ENCODE data around the gene PLCD4. TPM values are rescaled to one million over a fixed set of nuclear protein-coding genes. Genes with fewer than 3 reads are reported as not detected.

PLCD4 gene
- total RNA-seq, 1 experiment from 2014 or later = 5.6 TPM

- Histone ChIP-seq H3K36me3 (ENCODE audit: low read depth, low read length) (peaks cover 29% of the 10 kb centered on the region), H3K27me3 (ENCODE audit: low read length) (no peaks in the 10 kb centered on the region), H3K4me1 (ENCODE audit: insufficient read depth, low read length) (peaks cover 21% of the 10 kb centered on the region), H3K9me3 (ENCODE audit: low read length) (no peaks in the 10 kb centered on the region), H3K9me2 (replicated peaks; ENCODE audit: low read length) (no peaks in the 10 kb centered on the region), H3K4me3 (ENCODE audit: low read length) (no peak overlapping the region), H3K4me2 (ENCODE audit: low read length) (peak overlapping the region; percentile 63), H3K9ac (ENCODE audit: low read length) (peak overlapping the region; percentile 41; the same call in 1 of the 2 replicates), H4K20me1 (ENCODE audit: low read length) (no peaks in the 10 kb centered on the region), H2AFZ (ENCODE audit: low read length) (no peak overlapping the region), H3K27ac (ENCODE audit: low read length) (peak overlapping the region; percentile 88), H3F3A (ENCODE audit: low read length, unreplicated experiment) (no peaks in the 10 kb centered on the region), H3K79me2 (ENCODE audit: low read length) (no peaks in the 10 kb centered on the region)
- peak; percentile 94 for DNase-seq
- ChIA-PET CTCF (no interaction called here), POLR2A (ENCODE audit: unreplicated experiment) (no interaction called here)
- peak; percentile 88 for ATAC-seq
- BruUV-seq (replicated peaks) = no TSS peak
- TF ChIP-seq EZH2 (IDR thresholded peaks at IDR 0.05; ENCODE audit: low read length, unreplicated experiment) = no peak
- no peak for TF ChIP-seq EZH2phosphoT487 (IDR thresholded peaks at IDR 0.05; ENCODE audit: borderline replicate concordance, low read length)
- no peak for TF ChIP-seq CTCF (conservative IDR thresholded peaks at IDR 0.05; ENCODE audit: low read depth, low read length)
- intact Hi-C loops (cut with micrococcal nuclease) = no loop called here
These were observed 24.1 kb downstream of the PLCD4 start for GRCh38 chr2:218631837-218632236.

GRCh38 chr2:218635719-218636118, 28.0 kb downstream of the PLCD4 start:
- Histone ChIP-seq H3K36me3 (ENCODE audit: low read depth, low read length) (peaks cover 64% of the 10 kb centered on the region), H3K9me2 (replicated peaks; ENCODE audit: low read length) (no peaks in the 10 kb centered on the region), H3K9me3 (ENCODE audit: low read length) (no peaks in the 10 kb centered on the region), H3K79me2 (ENCODE audit: low read length) (no peaks in the 10 kb centered on the region), H2AFZ (ENCODE audit: low read length) (no peak overlapping the region), H3F3A (ENCODE audit: low read length, unreplicated experiment) (no peaks in the 10 kb centered on the region), H3K4me3 (ENCODE audit: low read length) (no peak overlapping the region), H3K4me2 (ENCODE audit: low read length) (no peak overlapping the region), H4K20me1 (ENCODE audit: low read length) (no peaks in the 10 kb centered on the region), H3K27me3 (ENCODE audit: low read length) (no peaks in the 10 kb centered on the region), H3K9ac (ENCODE audit: low read length) (no peak overlapping the region), H3K27ac (ENCODE audit: low read length) (no peak overlapping the region), H3K4me1 (ENCODE audit: insufficient read depth, low read length) (peaks cover 21% of the 10 kb centered on the region)
- CTCF ChIA-PET = no interaction called here
- DNase-seq (no peak), ATAC-seq (no peak)
- TF ChIP-seq EZH2phosphoT487 (IDR thresholded peaks at IDR 0.05; ENCODE audit: borderline replicate concordance, low read length) (no peak), CTCF (conservative IDR thresholded peaks at IDR 0.05; ENCODE audit: low read depth, low read length) (no peak), EZH2 (IDR thresholded peaks at IDR 0.05; ENCODE audit: low read length, unreplicated experiment) (no peak)
- intact Hi-C loops (cut with micrococcal nuclease) = no loop called here
- POLR2A ChIA-PET (ENCODE audit: unreplicated experiment) = no interaction called here
- no TSS peak for BruUV-seq (replicated peaks)

GRCh38 chr2:218638372-218638771, 30.7 kb downstream of the PLCD4 start:
- H3K4me2 ChIP-seq (ENCODE audit: low read length) = no peak overlapping the region
- H3K27me3 ChIP-seq (ENCODE audit: low read length) = no peaks in the 10 kb centered on the region
- no peak overlapping the region for H3K4me3 ChIP-seq (ENCODE audit: low read length)
- POLR2A ChIA-PET (ENCODE audit: unreplicated experiment) = no interaction called here
- peaks cover 82% of the 10 kb centered on the region for H3K36me3 ChIP-seq (ENCODE audit: low read depth, low read length)
- intact Hi-C loops (cut with micrococcal nuclease) = no loop called here
- no peak overlapping the region for H3K27ac ChIP-seq (ENCODE audit: low read length)
- no peaks in the 10 kb centered on the region for H3F3A ChIP-seq (ENCODE audit: low read length, unreplicated experiment)
- peaks cover 2% of the 10 kb centered on the region for H3K79me2 ChIP-seq (ENCODE audit: low read length)
- no peaks in the 10 kb centered on the region for H3K9me2 ChIP-seq (replicated peaks; ENCODE audit: low read length)
- no peaks in the 10 kb centered on the region for H3K9me3 ChIP-seq (ENCODE audit: low read length)
- TF ChIP-seq EZH2 (IDR thresholded peaks at IDR 0.05; ENCODE audit: low read length, unreplicated experiment) (no peak), CTCF (conservative IDR thresholded peaks at IDR 0.05; ENCODE audit: low read depth, low read length) (no peak), EZH2phosphoT487 (IDR thresholded peaks at IDR 0.05; ENCODE audit: borderline replicate concordance, low read length) (no peak)
- CTCF ChIA-PET = no interaction called here
- no peak overlapping the region for H3K9ac ChIP-seq (ENCODE audit: low read length)
- no peak overlapping the region for H2AFZ ChIP-seq (ENCODE audit: low read length)
- no peak for ATAC-seq
- H3K4me1 ChIP-seq (ENCODE audit: insufficient read depth, low read length) = no peaks in the 10 kb centered on the region
- DNase-seq = no peak
- no peaks in the 10 kb centered on the region for H4K20me1 ChIP-seq (ENCODE audit: low read length)
- no TSS peak for BruUV-seq (replicated peaks)

Measured in PC-3 (cell line).